Natural killer cell (primary cell): ENCODE results near the gene AOC3. TPM values are rescaled to one million over a fixed set of nuclear protein-coding genes. Genes with fewer than 3 reads are reported as not detected.
"Not testable (repeated sequence)": the region's sequence is repeated elsewhere in the genome, so short reads cannot be mapped to it uniquely, and the experiment has no call there.

ENCODE experiments used
- ATAC-seq, 3 donors: fragments of 150-1000 bp in 2 of 3; fragments of 200-7000 bp in 1 of 3; cut with Tn5 transposase; 1 replicate in 1 of 3; 2 replicates in 2 of 3; pipeline ENCODE4 v1.10.0; 2021; ENCODE audit warnings: mild to moderate bottlenecking in 2 of 3, moderate library complexity in 2 of 3
- DNase-seq, 2 donors: peaks; one replicate each; pipeline versions ENCODE4 v3.0.0 to v3.0.0-alpha.2; 2013 to 2021; ENCODE audit warnings: mixed read lengths in 1 of 2
- H3K27ac ChIP-seq: one replicate; pipeline ENCODE4 v1.5.1; 2013; ENCODE audit warnings: mild to moderate bottlenecking, low read length
- H3K27me3 ChIP-seq: one replicate; pipeline ENCODE4 v1.6.1; 2013; ENCODE audit warnings: low read length; ENCODE audit not compliant: control insufficient read depth, insufficient read depth
- H3K36me3 ChIP-seq: one replicate; pipeline ENCODE4 v1.6.1; 2013; ENCODE audit warnings: low read length; ENCODE audit not compliant: control insufficient read depth, insufficient read depth
- H3K4me1 ChIP-seq: one replicate; pipeline ENCODE4 v1.6.1; 2013; ENCODE audit warnings: low read length; ENCODE audit not compliant: control insufficient read depth, insufficient read depth
- H3K4me3 ChIP-seq: one replicate; pipeline ENCODE4 v1.5.1; 2013; ENCODE audit warnings: low read length
- H3K9me3 ChIP-seq: one replicate; pipeline ENCODE4 v1.6.1; 2013; ENCODE audit warnings: low read length; ENCODE audit not compliant: control insufficient read depth, insufficient read depth
- H3K27ac Mint-ChIP-seq, 2 donors: one replicate each; pipeline ENCODE4 v1.8.0; 2022; ENCODE audit warnings: mild to moderate bottlenecking in 2 of 2, mixed read lengths in 2 of 2, moderate library complexity in 1 of 2
- H3K27me3 Mint-ChIP-seq, 2 donors: one replicate each; pipeline ENCODE4 v1.8.0; 2022; ENCODE audit warnings: low read depth in 2 of 2, mixed read lengths in 2 of 2
- H3K36me3 Mint-ChIP-seq: one replicate; pipeline ENCODE4 v1.8.0; 2022; ENCODE audit warnings: mixed read lengths
- H3K4me1 Mint-ChIP-seq, 2 donors: one replicate each; pipeline ENCODE4 v1.8.0; 2022; ENCODE audit warnings: mixed read lengths in 2 of 2
- H3K4me3 Mint-ChIP-seq: one replicate; pipeline ENCODE4 v1.8.0; 2022; ENCODE audit warnings: mild to moderate bottlenecking, moderate library complexity, mixed read lengths
- H3K9me3 Mint-ChIP-seq, 2 donors: one replicate each; pipeline ENCODE4 v1.8.0; 2022; ENCODE audit warnings: mixed read lengths in 2 of 2
- WGBS: methylation state at CpG from one replicate; pipeline ENCODE4 v1.1.7; 2013; ENCODE audit warnings: missing lambda C conversion rate; ENCODE audit not compliant: insufficient coverage; 5-methylcytosine and 5-hydroxymethylcytosine counted together
- intact Hi-C: fragments of 100-400 bp; cut with micrococcal nuclease; formaldehyde crosslinking; loops from one replicate; pipeline ENCODE4 v1.14.2; 2022
- total RNA-seq, 4 donors: library from RNA; stranded (reverse); fragments of 120-200 nt in 1 of 4; gene quantifications; one replicate each; pipeline versions ENCODE4 v1.2.3 to v1.2.4, GENCODE V29; 2013 to 2022
- TF ChIP-seq, protein P1 (sequence below): fragments of 200-600 bp; IDR thresholded peaks from one replicate; pipeline ENCODE4 v1.8.0; 2022; ENCODE audit warnings: antibody characterized with exemption

AOC3 gene
- total RNA-seq, 3 donors from 2014 or later (not counting 1 experiment from before 2014, with no cell fraction given) = 0.52 to 1.0 (median 0.73) TPM

DNA sequence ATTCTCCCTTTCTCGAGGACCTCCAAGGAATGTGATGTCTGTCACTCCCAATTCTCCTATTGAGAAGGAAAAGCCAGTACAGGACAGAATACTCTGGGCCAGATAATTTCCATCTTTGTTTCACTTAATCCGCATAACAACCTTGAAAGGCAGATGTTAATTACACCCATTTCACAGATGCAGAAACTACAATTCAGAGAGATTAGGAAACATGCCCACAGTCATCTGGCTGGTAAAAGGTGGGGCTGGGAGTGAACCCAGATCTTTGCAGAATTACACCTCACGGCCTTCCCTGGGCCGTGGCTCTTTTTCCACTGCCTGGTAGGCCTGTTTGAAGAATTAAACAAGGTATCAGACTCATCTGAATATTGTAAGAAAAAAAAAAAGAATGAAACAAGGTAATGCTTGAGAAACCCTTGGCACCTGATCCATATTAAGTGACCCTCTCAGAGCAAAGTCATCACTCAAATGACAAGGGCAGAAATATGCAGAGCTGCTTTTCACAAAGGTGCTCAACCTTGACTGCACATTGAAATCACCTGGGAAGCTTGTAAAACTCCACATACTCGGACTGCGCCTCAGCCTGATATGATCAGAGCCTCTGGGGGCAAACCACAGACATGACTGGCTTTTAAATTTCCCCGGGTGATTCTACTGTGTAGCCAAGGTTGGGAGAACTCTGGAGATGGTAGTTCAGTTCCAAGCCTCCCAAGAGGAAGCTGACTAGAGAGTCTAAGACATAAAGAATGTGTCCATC lies 33.0 kb downstream of the AOC3 start:
- H3K27me3 ChIP-seq = no peaks in the 10 kb centered on the region
- Mint-ChIP-seq H3K36me3 (no peaks in the 10 kb centered on the region), H3K4me3 (no peak overlapping the region), H3K9me3 (no peaks in the 10 kb centered on the region), H3K27ac (no peak overlapping the region), H3K4me1 (peaks cover 0 to 5% of the 10 kb centered on the region in 2 donors), H3K27me3 (peaks cover 0 to 3% of the 10 kb centered on the region in 2 donors)
- 88% methylated on average over 6 of the region's 7 CpGs for WGBS
- H3K9me3 ChIP-seq = no peaks in the 10 kb centered on the region
- no peak overlapping the region for H3K4me3 ChIP-seq
- DNase-seq (no peak), ATAC-seq (no peak)
- intact Hi-C loops = no loop called here
- TF ChIP-seq, protein P1, sequence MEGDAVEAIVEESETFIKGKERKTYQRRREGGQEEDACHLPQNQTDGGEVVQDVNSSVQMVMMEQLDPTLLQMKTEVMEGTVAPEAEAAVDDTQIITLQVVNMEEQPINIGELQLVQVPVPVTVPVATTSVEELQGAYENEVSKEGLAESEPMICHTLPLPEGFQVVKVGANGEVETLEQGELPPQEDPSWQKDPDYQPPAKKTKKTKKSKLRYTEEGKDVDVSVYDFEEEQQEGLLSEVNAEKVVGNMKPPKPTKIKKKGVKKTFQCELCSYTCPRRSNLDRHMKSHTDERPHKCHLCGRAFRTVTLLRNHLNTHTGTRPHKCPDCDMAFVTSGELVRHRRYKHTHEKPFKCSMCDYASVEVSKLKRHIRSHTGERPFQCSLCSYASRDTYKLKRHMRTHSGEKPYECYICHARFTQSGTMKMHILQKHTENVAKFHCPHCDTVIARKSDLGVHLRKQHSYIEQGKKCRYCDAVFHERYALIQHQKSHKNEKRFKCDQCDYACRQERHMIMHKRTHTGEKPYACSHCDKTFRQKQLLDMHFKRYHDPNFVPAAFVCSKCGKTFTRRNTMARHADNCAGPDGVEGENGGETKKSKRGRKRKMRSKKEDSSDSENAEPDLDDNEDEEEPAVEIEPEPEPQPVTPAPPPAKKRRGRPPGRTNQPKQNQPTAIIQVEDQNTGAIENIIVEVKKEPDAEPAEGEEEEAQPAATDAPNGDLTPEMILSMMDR = no peak
- H3K27ac ChIP-seq = no peak overlapping the region
- H3K36me3 ChIP-seq = no peaks in the 10 kb centered on the region
- no peaks in the 10 kb centered on the region for H3K4me1 ChIP-seq

DNA sequence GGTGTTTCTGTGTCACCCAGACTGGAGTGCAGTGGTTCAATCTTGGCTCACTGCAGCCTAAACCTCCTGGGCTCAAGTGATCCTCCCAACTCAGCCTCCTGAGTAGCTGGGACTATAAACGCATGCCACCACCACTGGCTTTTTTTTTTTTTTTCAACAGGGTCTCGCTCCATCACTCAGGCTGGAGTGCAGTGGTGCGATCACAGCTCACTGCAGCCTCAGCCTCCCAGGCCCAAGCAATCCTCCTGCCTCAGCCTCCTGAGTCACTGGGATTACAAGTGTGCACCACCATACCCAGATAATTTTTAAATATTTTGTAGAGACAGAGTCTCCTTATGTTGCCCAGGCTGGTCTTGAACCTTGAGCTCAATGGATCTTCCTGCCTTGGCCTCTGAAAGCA lies 34.8 kb downstream of the AOC3 start:
- H3K36me3 Mint-ChIP-seq, H3K27ac ChIP-seq, ATAC-seq, intact Hi-C loops, H3K9me3 Mint-ChIP-seq, H3K27me3 Mint-ChIP-seq, H3K4me1 Mint-ChIP-seq, H3K4me3 ChIP-seq, H3K27ac Mint-ChIP-seq, H3K36me3 ChIP-seq, DNase-seq, H3K4me1 ChIP-seq, H3K4me3 Mint-ChIP-seq, H3K9me3 ChIP-seq, H3K27me3 ChIP-seq: not testable (repeated sequence)
- 100% methylated on average over 3 of the region's 3 CpGs for WGBS

DNA sequence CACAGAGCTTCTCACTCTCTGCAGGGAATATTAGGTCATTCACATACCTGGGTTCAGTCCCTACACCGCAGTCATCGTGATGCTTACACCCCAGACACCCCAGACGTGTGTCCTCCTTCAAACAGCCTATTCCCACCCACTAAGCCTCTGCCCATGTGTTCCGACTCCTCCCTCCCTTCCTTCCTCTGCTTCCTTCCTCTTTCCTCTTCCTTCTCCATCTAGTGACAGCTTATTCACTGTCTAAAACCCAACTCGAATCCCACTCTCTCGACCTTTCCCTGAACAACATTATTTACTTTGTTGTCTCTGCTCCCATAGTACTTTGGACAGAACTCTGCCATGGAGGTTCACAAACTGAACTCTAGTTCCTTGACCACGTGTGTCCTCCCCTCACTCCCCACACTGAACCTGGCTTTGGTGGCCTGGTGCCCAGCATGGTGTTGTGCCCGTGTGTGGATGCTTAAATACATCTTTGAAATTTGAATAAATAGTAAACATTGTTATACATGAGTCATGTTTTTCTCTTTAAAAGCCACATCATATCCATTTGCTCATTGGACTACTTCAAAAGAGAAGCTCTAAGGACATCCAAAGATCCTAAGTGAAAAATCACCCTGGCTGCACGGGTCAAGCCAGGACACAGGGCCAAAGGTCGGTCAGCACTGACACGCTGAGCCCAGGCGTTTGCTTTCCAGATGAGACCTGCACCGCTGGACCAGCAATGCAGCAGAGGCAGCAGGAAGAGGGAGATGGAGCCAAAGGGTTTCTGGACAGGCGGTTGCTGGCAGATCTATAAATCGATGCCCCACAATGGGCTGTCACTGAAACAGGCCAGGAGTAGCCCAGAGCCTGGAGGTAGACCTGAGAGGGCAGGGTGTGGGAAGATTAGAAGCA lies 35.5 kb downstream of the AOC3 start:
- no peaks in the 10 kb centered on the region for H3K27me3 ChIP-seq
- H3K27ac ChIP-seq = no peak overlapping the region
- intact Hi-C loops = no loop called here
- no peaks in the 10 kb centered on the region for H3K4me1 ChIP-seq
- DNase-seq (no peak), ATAC-seq (no peak)
- Mint-ChIP-seq H3K4me3 (no peak overlapping the region), H3K27me3 (peaks cover 1 to 3% of the 10 kb centered on the region in 2 donors), H3K4me1 (peaks cover 0 to 5% of the 10 kb centered on the region in 2 donors), H3K27ac (no peak overlapping the region), H3K9me3 (no peaks in the 10 kb centered on the region), H3K36me3 (no peaks in the 10 kb centered on the region)
- no peaks in the 10 kb centered on the region for H3K9me3 ChIP-seq
- H3K36me3 ChIP-seq = no peaks in the 10 kb centered on the region
- TF ChIP-seq, protein P1 = no peak
- H3K4me3 ChIP-seq = no peak overlapping the region
- 55% methylated on average over 14 of the region's 15 CpGs for WGBS

DNA sequence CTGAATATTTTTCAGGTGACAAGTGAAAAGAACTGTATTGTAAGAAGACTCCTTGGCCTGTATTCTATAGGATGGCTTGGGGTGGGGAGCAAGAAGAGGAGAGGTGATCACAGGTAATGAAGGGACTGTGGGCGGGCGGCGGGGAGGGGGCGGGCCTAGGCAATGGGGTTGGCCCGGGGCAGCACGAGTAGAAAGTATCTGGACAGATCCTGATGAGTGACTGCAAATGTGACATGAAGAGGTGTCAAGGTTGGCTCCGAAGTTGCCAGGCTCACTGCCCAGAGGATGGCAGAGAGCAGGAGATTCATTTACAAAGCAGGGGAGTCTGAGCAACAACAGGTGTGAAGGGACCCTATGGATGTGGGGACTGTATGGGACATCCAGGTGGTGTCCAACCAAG lies 38.8 kb downstream of the AOC3 start:
- no peak overlapping the region for H3K27ac Mint-ChIP-seq
- TF ChIP-seq, protein P1 = no peak
- intact Hi-C loops = no loop called here

More for the DNA sequence above, 38.8 kb downstream of the AOC3 start:
- H3K9me3 Mint-ChIP-seq = no peaks in the 10 kb centered on the region
- H3K36me3 Mint-ChIP-seq = no peaks in the 10 kb centered on the region
- Histone ChIP-seq H3K27me3 (no peaks in the 10 kb centered on the region), H3K4me1 (no peaks in the 10 kb centered on the region), H3K27ac (no peak overlapping the region), H3K36me3 (no peaks in the 10 kb centered on the region), H3K9me3 (no peaks in the 10 kb centered on the region), H3K4me3 (no peak overlapping the region)
- H3K4me1 Mint-ChIP-seq = peaks cover 0 to 5% of the 10 kb centered on the region in 2 donors
- H3K27me3 Mint-ChIP-seq = peaks cover 3 to 5% of the 10 kb centered on the region in 2 donors
- DNase-seq (no peak), ATAC-seq (no peak)
- 88% methylated on average over 7 of the region's 7 CpGs for WGBS
- H3K4me3 Mint-ChIP-seq = no peak overlapping the region
